Tibial nerve (tissue), 4 donors: ENCODE measurements around the gene ZNF853.

Source experiments
- EP300 ChIP-seq, 2 donors: sonication (generic); formaldehyde crosslinking; IDR thresholded peaks; one replicate each; pipeline ENCODE4 v1.6.1; 2017; ENCODE audit warnings: antibody characterized with exemption in 2 of 2, mild to moderate bottlenecking in 1 of 2
- POLR2A ChIP-seq, 2 donors: fragments of 450-650 bp; IDR thresholded peaks; one replicate each; pipeline ENCODE4 v1.6.1; 2017; ENCODE audit warnings: antibody characterized with exemption in 2 of 2, mild to moderate bottlenecking in 2 of 2, moderate library complexity in 2 of 2
- TF ChIP-seq, protein P1 (sequence below), 5 experiments: fragments of 200-600 bp in 3 of 5; fragments of 450-650 bp in 2 of 5; sonication (generic) in 3 of 5; IDR thresholded peaks; one replicate each; pipeline ENCODE4 v1.5.1; 2016 to 2019; ENCODE audit warnings: antibody characterized with exemption in 5 of 5, mild to moderate bottlenecking in 3 of 5, moderate library complexity in 2 of 5

DNA sequence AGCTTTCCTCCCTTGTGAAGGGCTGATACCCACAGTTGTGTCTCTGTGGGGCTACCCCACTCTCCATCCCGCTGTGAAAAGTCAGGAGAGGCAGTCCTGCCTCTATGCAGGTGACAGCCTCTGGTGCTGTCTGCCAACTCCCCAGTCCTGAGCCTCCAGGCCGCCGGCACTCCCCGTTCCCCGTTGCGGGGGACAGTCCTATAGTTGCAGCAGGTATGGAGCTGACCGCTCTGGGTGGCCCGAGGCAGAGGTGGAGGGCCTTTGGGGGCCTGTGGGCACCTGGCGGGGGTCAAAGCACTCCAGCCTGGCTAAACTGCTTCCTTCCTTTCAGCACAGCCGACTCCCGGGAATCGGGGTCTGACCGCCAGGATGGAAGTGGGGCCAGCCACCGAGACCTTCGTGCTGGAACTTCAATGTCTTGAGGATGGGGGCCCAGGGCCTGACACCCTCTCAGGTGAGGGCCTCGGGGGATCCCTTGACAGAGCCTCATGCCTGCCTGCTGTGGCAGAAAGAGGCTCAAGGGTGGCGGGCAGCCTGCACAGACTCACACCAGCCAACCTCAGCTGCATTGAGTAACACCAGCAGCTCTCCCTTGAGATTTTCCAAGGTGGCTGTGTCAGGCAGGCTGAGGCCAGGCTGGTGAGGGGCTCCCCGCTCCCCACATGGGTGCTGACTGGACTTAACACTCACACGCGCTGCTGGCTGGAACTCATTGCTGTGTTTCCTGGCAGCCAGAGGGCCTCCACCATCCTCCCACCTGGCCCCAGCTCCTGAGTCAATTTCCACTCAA lies 1.6 kb downstream of the ZNF853 start:
- TF ChIP-seq, protein P1, sequence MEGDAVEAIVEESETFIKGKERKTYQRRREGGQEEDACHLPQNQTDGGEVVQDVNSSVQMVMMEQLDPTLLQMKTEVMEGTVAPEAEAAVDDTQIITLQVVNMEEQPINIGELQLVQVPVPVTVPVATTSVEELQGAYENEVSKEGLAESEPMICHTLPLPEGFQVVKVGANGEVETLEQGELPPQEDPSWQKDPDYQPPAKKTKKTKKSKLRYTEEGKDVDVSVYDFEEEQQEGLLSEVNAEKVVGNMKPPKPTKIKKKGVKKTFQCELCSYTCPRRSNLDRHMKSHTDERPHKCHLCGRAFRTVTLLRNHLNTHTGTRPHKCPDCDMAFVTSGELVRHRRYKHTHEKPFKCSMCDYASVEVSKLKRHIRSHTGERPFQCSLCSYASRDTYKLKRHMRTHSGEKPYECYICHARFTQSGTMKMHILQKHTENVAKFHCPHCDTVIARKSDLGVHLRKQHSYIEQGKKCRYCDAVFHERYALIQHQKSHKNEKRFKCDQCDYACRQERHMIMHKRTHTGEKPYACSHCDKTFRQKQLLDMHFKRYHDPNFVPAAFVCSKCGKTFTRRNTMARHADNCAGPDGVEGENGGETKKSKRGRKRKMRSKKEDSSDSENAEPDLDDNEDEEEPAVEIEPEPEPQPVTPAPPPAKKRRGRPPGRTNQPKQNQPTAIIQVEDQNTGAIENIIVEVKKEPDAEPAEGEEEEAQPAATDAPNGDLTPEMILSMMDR (IDR thresholded peaks at IDR 0.05): no peak
- TF ChIP-seq POLR2A (IDR thresholded peaks at IDR 0.05) (no peak), EP300 (IDR thresholded peaks at IDR 0.05) (no peak)
